KOPT-K1 (cell line): Measurements from ENCODE around the gene PLXNB2.

Experiments
- H3K27ac ChIP-seq: fragments of 200-600 bp; sonication (generic); 2 replicates; pipeline ENCODE4 v1.5.1; 2016; ENCODE audit warnings: antibody characterized with exemption, mild to moderate bottlenecking, low read depth, low read length; ENCODE audit not compliant: poor library complexity, severe bottlenecking
- H3K36me3 ChIP-seq: fragments of 200-600 bp; sonication (generic); 2 replicates; pipeline ENCODE4 v1.5.1; 2017; ENCODE audit warnings: antibody characterized with exemption, mild to moderate bottlenecking, low read length, moderate library complexity; ENCODE audit not compliant: insufficient read depth
- H3K9me3 ChIP-seq: fragments of 200-600 bp; sonication (generic); 2 replicates; pipeline ENCODE4 v1.5.1; 2017; ENCODE audit warnings: antibody characterized with exemption, low read length, mild to moderate bottlenecking; ENCODE audit not compliant: insufficient read depth, poor library complexity, severe bottlenecking

Gene PLXNB2

DNA sequence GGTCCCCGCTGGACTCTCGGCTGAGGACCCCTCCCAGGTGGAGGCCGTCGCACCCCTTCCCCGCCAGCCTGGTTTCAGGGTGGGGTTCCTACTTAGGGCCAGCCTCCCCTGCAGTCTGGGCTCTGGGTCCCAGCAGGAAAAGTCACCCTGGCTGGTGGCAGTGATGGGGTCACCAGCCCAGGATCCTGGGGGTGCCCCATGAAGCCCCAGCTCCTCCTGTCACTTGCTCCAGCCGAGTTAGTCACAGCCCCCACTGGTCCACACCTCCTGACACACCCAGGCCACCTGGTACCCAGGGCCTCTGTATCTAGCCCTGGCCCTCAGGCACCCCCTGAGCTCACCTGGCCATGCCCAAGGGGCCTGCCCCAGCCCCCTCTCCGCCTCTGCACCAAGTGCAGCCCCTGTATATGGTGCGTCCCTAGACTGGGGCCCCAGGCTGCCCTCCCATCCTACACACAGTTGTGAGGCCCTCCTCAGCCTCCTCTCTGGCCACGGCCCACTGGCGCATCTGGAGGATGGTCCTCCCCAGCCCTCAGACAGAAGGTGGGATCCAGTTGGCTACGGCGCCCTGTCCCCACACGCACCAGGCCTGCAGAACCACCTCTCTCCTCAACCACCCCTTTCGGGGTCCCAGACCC lies 6.7 kb downstream of the PLXNB2 start:
- Histone ChIP-seq H3K36me3 (no peaks in the 10 kb centered on the region), H3K9me3 (no peaks in the 10 kb centered on the region), H3K27ac (no peak overlapping the region)

DNA sequence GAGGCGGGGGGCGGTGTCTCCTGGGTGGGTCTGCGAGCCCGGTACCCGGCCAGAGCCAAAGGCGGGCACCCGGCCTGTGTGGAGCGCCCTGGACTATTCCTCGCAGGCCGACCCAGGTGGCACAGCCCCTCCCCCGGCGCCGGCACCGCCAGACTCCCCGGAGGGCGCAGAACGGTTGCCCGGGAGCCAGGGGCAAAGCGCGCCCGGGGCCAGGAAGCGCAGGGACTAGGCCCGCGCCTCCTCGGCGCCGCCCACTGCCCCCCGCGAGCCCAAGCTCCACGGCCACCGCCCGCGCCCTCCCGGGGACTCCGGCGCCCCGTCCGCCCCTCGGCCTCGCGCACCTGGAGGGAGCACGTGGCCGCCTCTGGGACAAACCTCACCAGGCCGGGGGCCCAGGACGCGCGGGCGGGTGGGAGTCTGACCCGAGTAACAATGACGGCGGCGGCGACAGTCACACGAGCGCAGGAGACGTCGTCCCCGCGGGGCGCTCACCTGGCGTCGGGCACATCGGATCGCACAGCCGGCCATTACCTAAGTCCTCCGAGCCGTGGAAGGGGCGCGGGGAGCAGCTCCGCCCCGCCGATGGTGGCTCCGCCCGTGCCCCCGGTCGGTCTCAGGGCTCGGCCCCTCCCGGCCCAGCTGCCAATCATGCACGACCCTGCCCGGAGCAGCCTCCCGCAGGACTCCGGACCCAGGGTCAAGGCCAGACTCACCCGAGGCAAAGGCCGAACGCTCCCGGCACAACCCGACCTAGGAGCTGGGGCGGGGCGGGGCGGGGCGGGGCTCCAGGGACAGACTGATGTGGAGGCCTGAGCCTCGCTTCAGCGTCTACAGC lies 7.4 kb downstream of the PLXNB2 start:
- Histone ChIP-seq H3K9me3 (no peaks in the 10 kb centered on the region), H3K27ac (no peak overlapping the region), H3K36me3 (no peaks in the 10 kb centered on the region)

DNA sequence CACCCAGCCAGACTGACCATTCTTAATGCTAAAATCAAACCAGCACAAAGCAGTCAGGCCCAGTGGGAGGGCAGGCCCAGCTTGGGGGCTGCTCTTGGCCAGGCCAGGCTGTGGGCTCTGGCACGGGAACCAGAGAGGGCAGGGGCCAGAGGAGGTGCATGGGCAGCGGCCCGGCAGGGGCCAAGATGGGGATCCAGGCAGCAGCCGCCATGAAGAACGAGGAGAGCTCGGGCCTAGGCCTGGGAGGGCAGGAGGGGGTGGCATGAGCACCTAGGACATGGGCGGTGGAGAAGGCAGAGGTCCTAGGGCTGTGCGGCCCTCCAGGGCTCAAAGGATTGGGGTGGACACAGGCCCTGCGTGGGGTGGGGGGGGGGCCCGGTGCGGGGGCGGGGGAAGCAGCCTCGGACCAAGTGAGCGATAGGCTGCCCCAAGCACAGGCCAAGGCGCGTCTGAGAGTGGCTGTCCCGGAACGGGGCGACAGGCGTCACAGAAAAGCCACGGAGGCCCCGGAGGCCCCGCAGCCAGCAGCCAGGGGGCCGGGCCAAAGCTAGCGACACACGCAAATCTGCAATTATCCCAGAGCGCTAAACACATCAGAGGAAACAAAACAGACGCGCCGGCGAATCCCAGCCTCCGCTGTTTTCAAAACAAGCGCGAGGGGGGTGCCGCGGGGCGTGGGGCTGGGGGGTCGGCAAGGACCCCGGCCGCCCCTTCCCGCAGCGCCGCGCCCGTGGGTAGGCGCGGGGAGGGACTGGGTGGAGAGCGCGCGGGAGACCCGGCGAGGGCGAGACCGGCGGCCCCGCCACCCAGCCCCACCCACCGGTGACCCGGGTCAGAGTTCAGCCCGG lies 8.3 kb downstream of the PLXNB2 start:
- no peaks in the 10 kb centered on the region for H3K36me3 ChIP-seq
- no peaks in the 10 kb centered on the region for H3K9me3 ChIP-seq
- H3K27ac ChIP-seq = no peak overlapping the region

DNA sequence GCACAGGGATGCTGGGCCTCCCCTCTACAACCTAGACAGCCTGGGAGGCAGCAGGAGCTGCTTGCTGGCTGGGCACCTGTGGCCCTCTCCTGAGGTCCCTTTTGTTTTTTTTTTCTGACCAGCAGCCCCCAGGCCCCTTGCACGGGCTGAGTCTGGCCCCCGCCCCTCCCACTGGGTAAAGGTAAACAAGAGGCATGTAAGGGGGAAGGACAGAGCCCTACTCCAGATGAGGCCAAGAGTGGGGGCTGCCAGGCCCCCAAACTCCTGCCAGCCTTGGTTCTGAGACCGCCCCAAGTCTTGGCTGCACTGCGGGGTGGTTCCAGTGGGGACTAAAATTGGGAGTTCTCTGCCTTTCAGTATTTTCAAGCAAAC lies 9.2 kb downstream of the PLXNB2 start:
- H3K9me3 ChIP-seq = no peaks in the 10 kb centered on the region
- no peak overlapping the region for H3K27ac ChIP-seq
- H3K36me3 ChIP-seq = no peaks in the 10 kb centered on the region

DNA sequence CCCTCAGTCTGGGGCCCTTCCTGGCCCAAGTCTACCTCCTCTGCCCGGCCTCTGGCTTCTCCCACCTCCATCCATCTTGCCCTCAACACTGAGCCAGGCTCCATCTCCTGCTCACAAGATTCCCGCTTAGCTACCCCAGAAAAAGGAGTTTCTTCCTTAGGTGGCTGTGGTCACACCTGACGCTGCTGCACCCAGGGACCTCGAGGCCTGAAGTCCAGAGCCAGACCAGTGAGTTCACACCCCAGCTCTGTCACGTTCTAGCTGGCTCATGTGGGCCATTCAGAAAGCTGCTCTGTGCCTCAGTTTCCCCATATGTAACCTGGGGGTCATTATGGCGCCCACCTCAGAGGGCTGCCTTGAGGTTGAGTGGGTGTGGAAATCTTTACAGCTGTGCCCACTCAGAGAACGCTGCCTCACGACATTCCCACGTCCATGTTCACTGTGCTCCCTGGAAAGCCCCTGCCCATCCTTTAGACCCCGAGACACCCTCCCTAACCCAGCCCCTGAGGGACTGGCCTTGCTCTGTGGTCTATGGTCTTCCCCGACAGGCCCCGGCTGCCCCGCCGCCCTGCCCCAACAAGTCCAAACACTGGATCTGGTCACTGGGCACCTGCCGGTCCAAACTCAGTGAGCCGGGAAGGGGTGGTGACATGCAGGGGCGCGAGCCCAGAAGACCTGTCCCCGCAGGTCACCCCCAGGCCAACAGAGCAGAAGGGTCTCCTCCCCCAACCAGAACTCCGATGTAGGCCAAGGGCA lies 9.8 kb downstream of the PLXNB2 start:
- Histone ChIP-seq H3K27ac (no peak overlapping the region), H3K9me3 (no peaks in the 10 kb centered on the region), H3K36me3 (no peaks in the 10 kb centered on the region)

DNA sequence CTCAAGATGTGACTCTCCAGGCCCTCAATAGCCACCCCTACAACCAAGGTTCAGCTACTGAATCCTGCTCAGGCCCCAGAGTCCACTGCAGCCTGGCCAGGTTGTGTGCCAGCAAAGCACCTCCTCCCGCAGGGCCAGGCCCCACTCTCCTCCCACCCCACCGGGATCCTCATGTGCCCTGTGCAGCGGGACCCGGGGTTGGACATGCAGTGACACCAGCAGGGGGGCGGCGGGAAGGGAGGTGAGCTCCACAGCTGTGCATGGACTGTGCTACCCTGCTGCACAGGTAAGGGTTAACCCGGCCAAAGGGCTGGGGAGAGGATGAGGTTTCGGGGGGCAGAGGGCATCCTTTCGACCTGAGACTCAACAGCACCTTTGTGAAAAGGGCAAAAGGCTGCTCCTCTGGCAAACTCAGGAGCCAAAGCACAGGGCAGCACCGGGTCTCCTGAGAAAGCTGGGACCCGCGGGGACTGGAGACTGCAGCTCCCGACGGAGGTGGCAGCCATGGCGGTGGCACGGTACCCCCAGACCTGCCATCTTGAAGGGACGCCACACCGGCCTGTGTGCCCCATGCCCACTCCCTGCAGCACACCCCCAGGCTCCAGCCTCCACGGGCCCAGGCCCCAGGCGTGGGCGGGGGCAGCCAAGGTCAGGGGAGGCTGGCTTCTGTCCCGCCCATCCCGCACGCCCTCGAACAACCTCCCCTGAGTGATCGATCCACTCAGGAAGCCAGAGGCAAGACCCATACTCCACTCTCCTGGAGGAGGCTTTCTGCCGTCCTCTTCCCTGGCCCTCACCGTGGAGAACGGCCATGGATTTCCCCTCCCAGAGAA lies 10.6 kb downstream of the PLXNB2 start:
- no peak overlapping the region for H3K27ac ChIP-seq
- no peaks in the 10 kb centered on the region for H3K36me3 ChIP-seq
- H3K9me3 ChIP-seq = no peaks in the 10 kb centered on the region

DNA sequence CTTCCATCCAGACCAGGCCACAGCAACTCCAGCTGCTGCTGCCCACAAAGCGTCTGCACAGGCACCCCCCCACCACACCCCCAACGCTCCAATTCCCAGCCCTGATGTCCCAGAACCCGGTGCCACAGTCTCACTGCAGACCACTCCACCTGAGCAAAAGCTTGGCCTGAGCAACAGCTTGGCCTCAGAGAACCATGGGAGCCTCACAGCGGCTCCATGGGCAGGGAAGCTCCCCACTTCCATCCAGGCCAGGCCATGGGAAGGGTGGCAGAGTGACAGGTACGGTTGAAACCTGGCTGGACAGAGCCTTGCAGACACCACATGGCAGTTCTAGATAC lies 13.2 kb downstream of the PLXNB2 start:
- Histone ChIP-seq H3K27ac (no peak overlapping the region), H3K9me3 (no peaks in the 10 kb centered on the region), H3K36me3 (no peaks in the 10 kb centered on the region)

DNA sequence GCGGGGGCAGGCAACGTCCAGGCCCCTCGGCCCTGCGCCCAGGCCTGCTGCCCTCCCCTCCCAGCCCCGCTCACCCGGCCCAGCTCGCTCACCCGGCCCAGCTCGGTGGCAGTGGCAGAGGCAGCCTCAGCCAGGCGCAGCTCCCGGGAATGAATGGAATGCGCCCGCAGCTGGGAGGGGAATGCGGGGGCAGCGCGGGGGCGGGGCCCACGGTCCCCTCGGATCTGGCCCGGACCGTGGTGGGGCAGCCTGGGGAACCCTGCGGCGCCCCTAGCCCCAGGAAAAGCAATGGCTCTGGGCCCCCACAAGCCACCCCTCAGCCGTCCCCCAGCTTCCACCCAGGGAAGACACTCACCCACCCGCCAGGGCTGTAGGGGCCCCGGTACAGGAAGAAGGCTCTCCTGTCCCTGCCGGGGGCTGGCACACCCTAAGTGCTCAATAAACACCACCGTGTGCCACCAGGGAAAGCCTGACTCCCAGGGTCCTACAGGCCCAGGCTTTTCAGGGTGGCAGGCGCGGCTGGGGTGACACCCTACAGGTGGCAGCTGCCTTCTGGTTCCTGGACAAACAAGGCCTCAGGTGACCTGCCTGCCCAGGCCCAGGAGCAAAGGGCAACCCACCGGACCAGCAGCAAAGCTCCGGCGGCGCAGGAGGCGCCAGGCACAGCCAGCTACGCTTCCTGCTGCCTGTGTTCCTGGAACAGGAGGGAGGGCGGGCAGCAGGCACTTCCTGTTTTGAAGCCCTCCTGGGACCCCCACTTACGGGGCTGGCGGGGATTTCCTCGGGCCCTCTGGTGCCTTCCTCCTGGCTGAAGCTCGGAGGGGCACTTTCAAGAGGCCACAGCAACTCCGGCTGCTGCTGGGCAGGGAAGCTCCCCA lies 13.8 kb downstream of the PLXNB2 start:
- no peak overlapping the region for H3K27ac ChIP-seq
- H3K9me3 ChIP-seq = no peaks in the 10 kb centered on the region
- no peaks in the 10 kb centered on the region for H3K36me3 ChIP-seq

DNA sequence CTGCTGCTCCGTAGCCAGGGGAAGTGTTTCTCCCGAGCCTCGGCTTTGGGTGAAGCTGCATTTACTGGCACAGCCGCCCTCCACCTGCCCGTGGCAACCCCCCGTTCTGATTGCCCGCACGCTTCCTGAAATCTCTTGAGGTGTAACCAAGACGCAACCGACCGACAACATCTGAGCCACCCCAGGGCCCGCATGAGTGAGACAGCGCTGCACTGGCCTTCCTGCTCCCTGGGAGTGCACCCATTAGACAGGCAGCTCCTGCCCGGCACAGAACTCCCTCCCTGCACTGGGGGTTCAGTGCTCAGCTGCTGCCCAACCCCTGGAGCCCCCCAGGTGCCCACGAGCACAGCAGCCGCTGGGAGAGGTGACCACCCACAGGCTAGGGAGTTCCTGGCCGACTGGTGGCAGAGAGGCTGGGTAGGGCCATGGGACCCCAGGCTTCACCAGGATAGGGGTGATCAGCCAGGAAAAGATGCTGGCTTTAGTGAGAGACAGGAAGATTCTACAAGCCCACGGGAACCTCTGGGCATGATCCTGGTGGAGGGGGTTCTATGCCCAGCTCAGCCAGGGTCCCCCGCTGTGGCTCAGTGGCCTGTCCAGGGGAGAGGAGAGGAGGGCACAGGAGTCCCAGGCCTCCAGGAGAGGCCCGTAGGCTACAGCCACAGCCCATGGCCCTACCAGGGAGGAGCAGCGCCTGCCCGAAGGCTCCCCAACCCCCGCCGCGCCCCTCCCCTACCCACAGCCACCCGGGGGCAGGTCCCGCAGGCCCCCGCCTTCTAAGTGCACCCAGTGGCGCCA lies 14.6 kb downstream of the PLXNB2 start:
- no peak overlapping the region for H3K27ac ChIP-seq
- no peaks in the 10 kb centered on the region for H3K36me3 ChIP-seq

DNA sequence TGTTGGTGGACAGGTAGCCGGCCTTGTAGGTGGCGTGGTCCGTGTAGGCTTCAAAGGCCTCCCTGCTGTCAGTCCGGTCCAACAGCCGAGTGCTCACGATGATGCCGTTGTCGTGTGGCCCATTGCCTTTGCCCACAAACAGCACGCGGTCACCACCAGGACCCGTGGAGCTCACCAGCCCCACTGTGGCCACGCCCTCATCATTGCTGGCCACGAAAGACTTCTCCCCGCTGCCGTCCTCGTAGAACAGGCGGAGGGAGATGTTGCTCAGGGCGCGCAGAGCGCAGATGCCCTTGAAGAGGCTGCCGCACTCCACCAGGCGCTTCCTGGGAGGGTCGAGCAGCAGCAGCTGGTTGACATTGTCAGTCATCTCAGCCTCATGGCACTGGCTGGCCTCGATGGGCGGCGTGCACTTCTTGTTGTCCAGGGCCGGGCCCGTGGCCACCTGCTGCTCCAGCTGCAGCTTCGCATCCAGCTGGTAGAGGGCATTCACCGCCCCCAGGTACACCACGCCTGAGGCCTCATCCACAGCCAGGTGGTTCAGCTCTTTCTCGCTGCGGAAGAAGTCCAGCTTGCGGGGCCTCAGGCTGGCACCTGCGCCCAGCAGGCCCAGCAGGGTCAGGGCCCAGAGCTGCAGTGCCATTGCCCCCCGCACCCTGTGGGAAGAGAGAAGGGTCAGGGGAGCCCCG lies 17.4 kb downstream of the PLXNB2 start:
- no peaks in the 10 kb centered on the region for H3K9me3 ChIP-seq
- H3K36me3 ChIP-seq = no peaks in the 10 kb centered on the region
- H3K27ac ChIP-seq = no peak overlapping the region

More for the DNA sequence above, 14.6 kb downstream of the PLXNB2 start:
- H3K9me3 ChIP-seq = no peaks in the 10 kb centered on the region

DNA sequence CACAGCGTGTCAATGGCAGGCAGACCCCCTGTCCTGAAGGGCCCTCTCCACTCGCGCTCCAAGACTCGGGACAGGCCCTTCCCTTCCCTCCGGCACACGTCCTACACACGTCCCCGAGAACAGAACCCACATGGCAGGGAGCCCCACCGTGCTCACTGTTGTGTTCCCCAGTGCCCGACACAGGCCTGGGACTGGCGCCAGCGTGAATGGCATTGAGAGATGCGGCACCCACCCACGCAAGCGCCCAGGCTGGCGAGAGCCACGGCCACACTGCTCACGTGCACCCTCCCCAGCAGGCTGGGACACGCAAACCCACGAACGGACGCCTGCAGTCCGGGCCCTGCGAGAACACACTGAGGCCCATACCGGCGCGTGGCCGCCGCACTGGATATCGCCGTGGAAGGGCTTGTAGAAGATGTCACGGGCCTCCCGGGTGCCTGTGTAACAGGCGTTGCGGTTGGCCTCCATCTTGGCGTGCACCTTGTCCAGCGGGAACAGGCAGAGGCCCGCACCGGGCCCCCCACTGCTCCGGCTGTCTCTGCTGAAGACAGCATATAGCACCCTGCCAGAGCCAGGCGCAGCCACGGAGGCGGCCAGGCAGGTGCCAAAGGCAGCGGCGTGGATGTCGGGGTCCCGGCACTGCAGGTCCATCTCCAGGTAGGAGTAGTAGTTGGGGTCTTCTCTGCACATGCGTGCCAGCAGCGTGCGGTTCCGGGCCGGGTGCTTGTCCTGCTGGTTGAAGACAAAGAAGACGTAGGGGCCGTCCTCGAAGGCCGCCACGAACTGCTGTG lies 18.1 kb downstream of the PLXNB2 start:
- no peaks in the 10 kb centered on the region for H3K36me3 ChIP-seq
- H3K9me3 ChIP-seq = no peaks in the 10 kb centered on the region
- no peak overlapping the region for H3K27ac ChIP-seq

DNA sequence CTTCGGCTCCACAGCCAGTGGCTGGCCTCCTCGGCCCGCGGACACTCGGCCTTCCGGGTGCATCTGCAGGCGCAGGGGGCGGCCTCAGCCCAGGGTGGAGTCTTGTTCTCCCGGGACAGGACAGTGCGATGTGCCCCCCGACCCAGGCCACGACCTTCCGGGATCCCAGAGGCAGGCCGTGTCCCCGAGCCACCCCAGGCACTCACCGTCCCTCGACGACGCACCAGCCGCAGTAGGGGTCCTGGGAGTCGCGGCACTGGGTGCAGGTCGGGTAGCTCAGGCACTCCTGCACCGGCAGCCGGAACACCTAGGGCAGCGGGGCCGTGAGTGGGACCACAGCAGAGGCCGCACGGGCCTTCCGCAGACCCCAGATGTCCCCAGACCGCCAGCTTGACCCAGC lies 19.7 kb downstream of the PLXNB2 start:
- H3K36me3 ChIP-seq = no peaks in the 10 kb centered on the region
- H3K27ac ChIP-seq = no peak overlapping the region
- H3K9me3 ChIP-seq = no peaks in the 10 kb centered on the region
